ENCODE measurements around the gene MLN.

Gene MLN

DNA sequence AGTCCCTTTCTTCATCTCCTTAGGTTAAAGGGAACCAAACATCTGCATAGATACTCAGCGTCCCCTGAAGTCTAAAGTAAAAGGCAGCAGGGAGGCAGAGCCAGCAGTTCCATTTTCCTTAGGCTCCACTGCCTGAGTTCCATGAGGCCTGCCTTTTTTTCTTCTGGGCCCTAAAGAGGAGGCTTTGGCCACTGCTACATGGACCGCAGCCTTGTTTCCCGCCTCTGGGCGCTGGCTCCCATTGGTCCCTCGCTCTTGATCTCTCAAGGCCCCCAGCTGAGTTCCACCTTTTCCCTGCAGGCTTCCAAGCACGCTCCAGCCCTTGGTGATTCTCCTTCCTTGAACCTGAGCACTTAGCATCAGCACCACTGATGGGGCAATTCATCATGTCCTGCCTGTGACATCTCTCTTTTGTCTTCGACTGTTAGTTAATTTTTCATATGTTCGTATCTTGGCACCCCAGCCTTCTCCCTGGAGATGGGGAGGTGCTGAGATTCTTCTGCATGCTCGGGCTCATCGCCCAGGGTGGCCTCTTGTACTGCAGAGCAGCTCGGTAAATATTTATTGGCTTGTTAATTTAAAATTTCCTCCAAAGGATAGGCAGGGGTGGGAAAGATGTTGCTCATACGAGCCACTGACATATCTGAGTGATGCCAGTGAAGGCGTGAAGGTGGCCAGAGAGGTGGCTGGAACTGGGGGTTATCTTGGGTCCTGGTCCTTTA is 3.4 kb downstream of the MLN start:
- H3K79me1 ChIP-seq (ENCODE audit: low read length): no peaks in the 10 kb centered on the region
- no peaks in the 10 kb centered on the region for H3K27me3 ChIP-seq (ENCODE audit: insufficient read depth, low read length, poor library complexity)
- no peak overlapping the region for H2BK15ac ChIP-seq (replicated peaks; ENCODE audit: low read depth)
- H3K4ac ChIP-seq (ENCODE audit: low read depth, low read length): no peak overlapping the region
- H3K27ac ChIP-seq (ENCODE audit: low read depth, low read length): no peak overlapping the region
- H2AK5ac ChIP-seq (ENCODE audit: low read length): no peak overlapping the region
- H2BK120ac ChIP-seq (ENCODE audit: low read depth, low read length): no peak overlapping the region
- H3K4me2 ChIP-seq (ENCODE audit: low read length): no peak overlapping the region
- peaks cover under 1% of the 10 kb centered on the region for H3K4me1 ChIP-seq (ENCODE audit: control insufficient read depth, low read depth, low read length)
- H3K4me3 ChIP-seq (ENCODE audit: low read length): no peak overlapping the region
- H3K79me2 ChIP-seq (ENCODE audit: control insufficient read depth, insufficient read depth, low read length): no peaks in the 10 kb centered on the region
- H2BK5ac ChIP-seq (ENCODE audit: low read length): no peak overlapping the region
- no peaks in the 10 kb centered on the region for H3K36me3 ChIP-seq (ENCODE audit: control insufficient read depth, insufficient read depth, low read length)
- no peak overlapping the region for H3K23ac ChIP-seq (ENCODE audit: low read length)
- H4K5ac ChIP-seq (ENCODE audit: low read length): no peak overlapping the region
- H3K9ac ChIP-seq (ENCODE audit: low read length): no peak overlapping the region
- H3K18ac ChIP-seq (ENCODE audit: low read length): no peak overlapping the region
- DNase-seq: no peak
- no peak overlapping the region for H3K56ac ChIP-seq (ENCODE audit: low read length)
- WGBS (ENCODE audit: extremely low coverage, insufficient coverage, low lambda C conversion rate): no CpG with 5 or more reads among the region's 13 CpGs
- H4K8ac ChIP-seq (ENCODE audit: low read depth, low read length): no peak overlapping the region

DNA sequence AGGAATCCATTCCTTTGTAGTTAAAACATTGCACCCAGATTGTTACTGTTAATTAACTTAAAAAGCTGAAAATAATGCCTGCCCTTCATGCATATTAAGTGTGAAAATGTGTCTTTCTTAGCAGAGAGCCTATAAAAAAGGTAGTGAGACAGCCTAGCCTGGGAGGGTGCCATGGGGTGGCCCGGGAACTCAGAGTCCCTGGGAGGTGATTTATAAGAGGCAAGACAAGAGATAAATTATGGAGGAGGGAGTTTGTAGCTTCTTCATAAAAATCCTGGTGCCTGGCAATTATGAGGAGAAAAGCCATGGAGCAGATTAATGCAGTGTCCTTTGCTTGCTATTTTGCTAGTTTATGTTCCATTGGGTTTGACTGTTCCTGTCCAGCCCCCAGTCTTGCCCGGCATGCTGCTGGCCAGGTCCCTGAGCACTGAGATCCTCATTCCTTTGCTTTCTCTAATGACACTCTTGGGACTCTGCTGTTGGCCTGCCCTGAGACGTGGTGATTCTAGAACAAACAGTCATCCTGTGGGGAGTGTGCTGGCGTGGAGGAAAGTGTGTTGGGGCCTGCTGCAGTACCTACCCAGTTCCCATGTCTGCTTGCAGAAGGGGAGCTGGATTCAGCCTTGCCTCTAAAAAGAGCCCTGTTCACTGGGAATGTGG is 4.2 kb downstream of the MLN start:
- no peak overlapping the region for H3K27ac ChIP-seq (ENCODE audit: low read depth, low read length)
- no peak overlapping the region for H3K4me3 ChIP-seq (ENCODE audit: low read length)
- H3K27me3 ChIP-seq (ENCODE audit: insufficient read depth, low read length, poor library complexity): no peaks in the 10 kb centered on the region
- no peak for DNase-seq
- peak overlapping the region; percentile 19 for H2AK5ac ChIP-seq (ENCODE audit: low read length)
- H3K4me1 ChIP-seq (ENCODE audit: control insufficient read depth, low read depth, low read length): peaks cover 2% of the 10 kb centered on the region
- WGBS (ENCODE audit: extremely low coverage, insufficient coverage, low lambda C conversion rate): no CpG with 5 or more reads among the region's 4 CpGs
- H3K4ac ChIP-seq (ENCODE audit: low read depth, low read length): no peak overlapping the region
- H3K79me1 ChIP-seq (ENCODE audit: low read length): no peaks in the 10 kb centered on the region
- no peak overlapping the region for H2BK120ac ChIP-seq (ENCODE audit: low read depth, low read length)
- H3K4me2 ChIP-seq (ENCODE audit: low read length): no peak overlapping the region
- H3K36me3 ChIP-seq (ENCODE audit: control insufficient read depth, insufficient read depth, low read length): no peaks in the 10 kb centered on the region
- no peak overlapping the region for H3K18ac ChIP-seq (ENCODE audit: low read length)
- no peak overlapping the region for H4K8ac ChIP-seq (ENCODE audit: low read depth, low read length)
- no peaks in the 10 kb centered on the region for H3K79me2 ChIP-seq (ENCODE audit: control insufficient read depth, insufficient read depth, low read length)
- H2BK5ac ChIP-seq (ENCODE audit: low read length): no peak overlapping the region
- no peak overlapping the region for H3K9ac ChIP-seq (ENCODE audit: low read length)
- no peak overlapping the region for H4K5ac ChIP-seq (ENCODE audit: low read length)
- no peak overlapping the region for H2BK15ac ChIP-seq (replicated peaks; ENCODE audit: low read depth)
- H3K23ac ChIP-seq (ENCODE audit: low read length): no peak overlapping the region
- no peak overlapping the region for H3K56ac ChIP-seq (ENCODE audit: low read length)

DNA sequence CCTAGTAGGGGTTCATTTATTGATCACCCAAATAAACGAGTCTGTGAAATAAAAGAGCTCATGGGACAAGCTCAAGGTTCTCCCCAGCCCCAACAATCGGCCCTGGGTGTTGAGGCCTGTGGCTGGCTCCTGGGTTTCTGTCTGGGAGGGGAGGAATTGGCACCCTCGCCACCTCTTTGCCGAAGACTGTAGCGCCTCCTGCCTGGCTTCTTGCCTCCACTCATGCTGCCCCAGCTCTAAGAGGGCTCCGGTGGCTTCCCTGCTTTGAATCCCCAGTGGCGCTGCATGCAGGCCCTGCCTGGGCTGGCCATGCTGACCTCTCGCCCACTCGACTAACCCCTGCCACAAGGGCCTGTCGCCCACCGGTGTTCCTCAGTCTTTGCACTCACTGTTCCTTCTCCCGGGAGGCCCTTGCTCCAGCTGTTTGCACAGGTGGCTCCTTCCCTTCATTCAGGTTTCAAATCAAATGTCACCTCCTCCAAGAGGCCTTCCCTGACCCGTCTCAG is 5.4 kb downstream of the MLN start:
- no peaks in the 10 kb centered on the region for H3K79me1 ChIP-seq (ENCODE audit: low read length)
- no peak overlapping the region for H3K9ac ChIP-seq (ENCODE audit: low read length)
- H3K4me1 ChIP-seq (ENCODE audit: control insufficient read depth, low read depth, low read length): peaks cover 2% of the 10 kb centered on the region
- no peak overlapping the region for H2BK15ac ChIP-seq (replicated peaks; ENCODE audit: low read depth)
- no peak overlapping the region for H4K8ac ChIP-seq (ENCODE audit: low read depth, low read length)
- H3K27ac ChIP-seq (ENCODE audit: low read depth, low read length): no peak overlapping the region
- no peak overlapping the region for H3K4me3 ChIP-seq (ENCODE audit: low read length)
- no peaks in the 10 kb centered on the region for H3K36me3 ChIP-seq (ENCODE audit: control insufficient read depth, insufficient read depth, low read length)
- no peak overlapping the region for H2BK5ac ChIP-seq (ENCODE audit: low read length)
- H3K4me2 ChIP-seq (ENCODE audit: low read length): no peak overlapping the region
- no peak for DNase-seq
- no peak overlapping the region for H3K18ac ChIP-seq (ENCODE audit: low read length)
- no CpG with 5 or more reads among the region's 13 CpGs for WGBS (ENCODE audit: extremely low coverage, insufficient coverage, low lambda C conversion rate)
- no peak overlapping the region for H3K23ac ChIP-seq (ENCODE audit: low read length)
- no peak overlapping the region for H2BK120ac ChIP-seq (ENCODE audit: low read depth, low read length)
- H4K5ac ChIP-seq (ENCODE audit: low read length): no peak overlapping the region
- no peaks in the 10 kb centered on the region for H3K79me2 ChIP-seq (ENCODE audit: control insufficient read depth, insufficient read depth, low read length)
- H3K27me3 ChIP-seq (ENCODE audit: insufficient read depth, low read length, poor library complexity): no peaks in the 10 kb centered on the region
- H3K56ac ChIP-seq (ENCODE audit: low read length): no peak overlapping the region
- H2AK5ac ChIP-seq (ENCODE audit: low read length): no peak overlapping the region
- H3K4ac ChIP-seq (ENCODE audit: low read depth, low read length): no peak overlapping the region

DNA sequence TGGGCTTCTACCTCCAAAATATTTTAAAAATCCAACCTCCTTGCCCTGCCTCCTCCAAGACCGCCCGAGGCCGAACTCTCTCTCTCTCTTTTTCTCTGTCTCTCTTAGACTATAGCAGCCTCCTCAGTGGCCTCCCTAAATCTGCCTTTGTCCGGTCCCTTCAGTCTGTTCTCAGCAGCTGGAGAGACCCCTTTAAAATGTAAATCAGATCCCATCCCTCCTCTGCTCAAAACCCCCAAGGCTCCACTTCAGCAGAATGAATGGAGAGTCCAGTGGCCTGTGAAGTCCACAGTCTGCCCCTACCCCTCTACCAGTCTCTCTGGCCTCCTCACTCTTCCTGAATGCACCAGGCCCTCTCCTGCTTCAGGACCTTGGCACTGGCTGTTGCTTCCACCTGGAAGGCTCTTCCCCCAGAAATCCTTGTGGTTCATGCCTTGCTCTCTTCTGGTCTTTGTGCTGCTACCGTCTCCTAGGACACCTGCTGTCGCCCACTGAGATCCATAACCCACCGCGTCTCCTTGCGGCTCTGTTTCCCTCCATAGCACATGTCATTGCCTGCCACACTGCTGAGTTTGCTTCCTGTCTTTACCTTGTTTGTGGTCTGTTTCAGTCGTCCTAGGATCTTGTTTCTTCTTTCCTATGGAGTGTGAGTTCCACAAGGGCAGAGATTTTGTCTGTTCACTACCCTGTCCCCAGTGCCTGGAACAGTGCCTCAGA is 6.0 kb downstream of the MLN start:
- Histone ChIP-seq H2AK5ac (ENCODE audit: low read length) (no peak overlapping the region), H3K4me1 (ENCODE audit: control insufficient read depth, low read depth, low read length) (peaks cover 2% of the 10 kb centered on the region), H3K18ac (ENCODE audit: low read length) (no peak overlapping the region), H3K4me3 (ENCODE audit: low read length) (no peak overlapping the region), H2BK15ac (replicated peaks; ENCODE audit: low read depth) (no peak overlapping the region), H3K4ac (ENCODE audit: low read depth, low read length) (no peak overlapping the region), H3K27me3 (ENCODE audit: insufficient read depth, low read length, poor library complexity) (no peaks in the 10 kb centered on the region), H4K5ac (ENCODE audit: low read length) (no peak overlapping the region), H3K56ac (ENCODE audit: low read length) (no peak overlapping the region), H3K23ac (ENCODE audit: low read length) (no peak overlapping the region), H3K9ac (ENCODE audit: low read length) (no peak overlapping the region), H3K4me2 (ENCODE audit: low read length) (no peak overlapping the region), H2BK120ac (ENCODE audit: low read depth, low read length) (no peak overlapping the region), H3K79me2 (ENCODE audit: control insufficient read depth, insufficient read depth, low read length) (no peaks in the 10 kb centered on the region), H4K8ac (ENCODE audit: low read depth, low read length) (no peak overlapping the region), H2BK5ac (ENCODE audit: low read length) (no peak overlapping the region), H3K79me1 (ENCODE audit: low read length) (no peaks in the 10 kb centered on the region), H3K36me3 (ENCODE audit: control insufficient read depth, insufficient read depth, low read length) (no peaks in the 10 kb centered on the region), H3K27ac (ENCODE audit: low read depth, low read length) (no peak overlapping the region)
- no CpG with 5 or more reads among the region's 10 CpGs for WGBS (ENCODE audit: extremely low coverage, insufficient coverage, low lambda C conversion rate)
- no peak for DNase-seq

DNA sequence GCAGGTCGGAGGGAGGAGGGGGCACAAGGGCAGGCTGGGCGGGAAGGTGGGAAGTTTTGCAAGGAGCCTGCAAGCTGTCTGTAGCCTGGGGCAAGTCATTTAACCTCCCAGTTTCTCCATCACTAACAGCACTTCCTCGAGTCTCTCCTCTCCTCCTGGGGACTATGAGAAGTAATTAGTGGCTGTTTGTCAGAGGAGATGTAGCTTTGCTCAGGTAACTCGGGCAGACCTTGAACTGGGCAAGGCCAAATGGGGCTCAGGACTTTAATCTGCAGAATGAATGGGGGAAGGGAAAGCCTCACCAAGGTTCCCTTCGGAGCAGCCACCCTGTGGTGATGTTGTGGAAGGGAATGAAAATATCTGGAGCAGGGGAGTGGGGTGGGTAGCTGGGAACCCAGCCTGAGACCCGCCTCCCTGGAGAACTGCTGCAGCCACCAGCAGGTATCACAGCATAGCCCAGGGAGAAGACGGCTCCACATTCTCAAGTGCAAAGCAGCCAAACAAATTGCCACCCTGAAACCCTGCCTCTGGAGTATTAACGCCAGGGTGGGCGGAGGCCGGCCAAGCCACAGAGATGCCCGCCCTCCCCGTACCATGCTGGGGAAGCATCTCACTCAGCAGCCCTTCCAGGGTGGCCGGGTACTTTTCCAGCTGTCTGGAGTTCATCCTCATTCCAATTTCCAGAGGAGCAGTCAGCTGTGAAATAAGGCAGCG is 8.7 kb downstream of the MLN start:
- Histone ChIP-seq H3K4me3 (ENCODE audit: low read length) (no peak overlapping the region), H2BK120ac (ENCODE audit: low read depth, low read length) (no peak overlapping the region), H4K8ac (ENCODE audit: low read depth, low read length) (no peak overlapping the region), H2BK15ac (replicated peaks; ENCODE audit: low read depth) (no peak overlapping the region), H3K4ac (ENCODE audit: low read depth, low read length) (no peak overlapping the region), H3K4me1 (ENCODE audit: control insufficient read depth, low read depth, low read length) (peaks cover 2% of the 10 kb centered on the region), H3K4me2 (ENCODE audit: low read length) (no peak overlapping the region), H3K79me2 (ENCODE audit: control insufficient read depth, insufficient read depth, low read length) (no peaks in the 10 kb centered on the region), H3K56ac (ENCODE audit: low read length) (peak overlapping the region; percentile 1), H3K36me3 (ENCODE audit: control insufficient read depth, insufficient read depth, low read length) (no peaks in the 10 kb centered on the region), H4K5ac (ENCODE audit: low read length) (no peak overlapping the region), H3K27me3 (ENCODE audit: insufficient read depth, low read length, poor library complexity) (no peaks in the 10 kb centered on the region), H3K79me1 (ENCODE audit: low read length) (no peaks in the 10 kb centered on the region), H2BK5ac (ENCODE audit: low read length) (no peak overlapping the region), H2AK5ac (ENCODE audit: low read length) (no peak overlapping the region), H3K9ac (ENCODE audit: low read length) (no peak overlapping the region), H3K23ac (ENCODE audit: low read length) (no peak overlapping the region), H3K18ac (ENCODE audit: low read length) (peak overlapping the region; percentile 15), H3K27ac (ENCODE audit: low read depth, low read length) (peak overlapping the region; percentile 49)
- peak; percentile 92 for DNase-seq
- WGBS (ENCODE audit: extremely low coverage, insufficient coverage, low lambda C conversion rate): no CpG with 5 or more reads among the region's 14 CpGs
